Spleen (tissue), 11 donors: ENCODE measurements around the gene TMEM145. TPM values are rescaled to one million over a fixed set of nuclear protein-coding genes. Genes with fewer than 3 reads are reported as not detected.

Experiments used
- DNase-seq: peaks from one replicate; pipeline ENCODE4 v3.0.0-alpha.2; 2020
- H3K27ac ChIP-seq, 8 donors: fragments of 200-600 bp; sonication (generic) in 7 of 8; 1 replicate in 4 of 8; 2 replicates in 4 of 8; pipeline versions ENCODE4 v1.5.0 to v1.8.0; 2016 to 2021; ENCODE audit warnings: inconsistent platforms in 4 of 8, mild to moderate bottlenecking in 4 of 8, moderate library complexity in 1 of 8
- H3K27me3 ChIP-seq, 7 donors: fragments of 200-600 bp; sonication (generic) in 6 of 7; replicated peaks in 1 of 7; 1 replicate in 4 of 7; 2 replicates in 3 of 7; pipeline versions ENCODE4 v1.5.0 to v1.8.0; 2016 to 2021; ENCODE audit warnings: inconsistent platforms in 3 of 7, mild to moderate bottlenecking in 1 of 7
- H3K36me3 ChIP-seq, 6 donors: fragments of 200-600 bp; sonication (generic) in 5 of 6; 1 replicate in 4 of 6; 2 replicates in 2 of 6; pipeline versions ENCODE4 v1.5.0 to v1.8.0; 2016 to 2021; ENCODE audit warnings: inconsistent platforms in 2 of 6
- H3K4me1 ChIP-seq, 6 donors: fragments of 200-600 bp; sonication (generic) in 5 of 6; 1 replicate in 3 of 6; 2 replicates in 3 of 6; pipeline versions ENCODE4 v1.5.0 to v1.8.0; 2016 to 2021; ENCODE audit warnings: inconsistent platforms in 3 of 6
- H3K4me3 ChIP-seq, 8 donors: fragments of 200-600 bp; sonication (generic) in 7 of 8; 1 replicate in 4 of 8; 2 replicates in 4 of 8; pipeline versions ENCODE4 v1.5.0 to v1.8.0; 2016 to 2021; ENCODE audit warnings: inconsistent platforms in 4 of 8, mild to moderate bottlenecking in 4 of 8, moderate library complexity in 2 of 8
- H3K9me3 ChIP-seq, 8 donors: fragments of 200-600 bp; sonication (generic) in 7 of 8; 1 replicate in 4 of 8; 2 replicates in 4 of 8; pipeline versions ENCODE4 v1.5.0 to v1.8.0; 2016 to 2021; ENCODE audit warnings: inconsistent platforms in 4 of 8
- CTCF ChIP-seq, 11 experiments: fragments of 200-600 bp in 7 of 11; fragments of 450-650 bp in 4 of 11; sonication (generic) in 4 of 11; IDR thresholded peaks in 8 of 11; conservative IDR thresholded peaks in 3 of 11; 1 replicate in 7 of 11; 2 replicates in 4 of 11; pipeline versions ENCODE4 v1.4.0 to v1.8.0; 2016 to 2021; ENCODE audit warnings: antibody characterized with exemption in 11 of 11, inconsistent platforms in 4 of 11, mild to moderate bottlenecking in 1 of 11
- POLR2A ChIP-seq, 3 donors: fragments of 450-650 bp; IDR thresholded peaks; one replicate each; pipeline ENCODE4 v1.5.1; 2017; ENCODE audit warnings: antibody characterized with exemption in 3 of 3, mild to moderate bottlenecking in 1 of 3
- POLR2AphosphoS5 ChIP-seq, 3 donors: sonication (generic); formaldehyde crosslinking; IDR thresholded peaks; one replicate each; pipeline ENCODE4 v1.5.1; 2017; ENCODE audit warnings: antibody characterized with exemption in 3 of 3
- WGBS, 5 donors: extraction: QIAGEN DNeasy Blood & Tissue Kit in 3 of 5; methylation state at CpG; one replicate each; pipeline versions ENCODE4 v1.1.5 to v1.1.7; 2013 to 2018; 5-methylcytosine and 5-hydroxymethylcytosine counted together
- intact Hi-C: fragments of 100-400 bp; cut with DNase I; formaldehyde crosslinking; loops from one replicate; pipeline ENCODE4 v1.15.0; 2023; ENCODE audit warnings: low total_unique reads
- polyA plus RNA-seq, 3 donors: library from polyadenylated mRNA; stranded (reverse); fragments of 200-250 nt; gene quantifications; one replicate each; pipeline ENCODE4 v1.2.1, GENCODE V29; 2013
- total RNA-seq, 7 donors: library from RNA; depleted of rRNA in 3 of 7; stranded (reverse); fragments of >200 nt in 3 of 7; fragmentation: NEBNext Ultra II Directional in 4 of 7; extraction: Animal tissue kit (Norgen Biotek cat#: 25700) in 4 of 7; gene quantifications; one replicate each; pipeline versions ENCODE4 v1.1.0 to v1.2.1, GENCODE V29; 2016 to 2021
- donor health status: healthy with polysubstance abuse.
- donor health status: DM: no; HTN: no; CAD: no; lungs with moderate emphysema.
- donor health status: DM: no; HTN: no; CAD: no.
- donor health status: Bipolar disorder and iron deficiency.
- donor health status: healthy.
- donor health status: DM: no; HTN: no; CAD: no.
- donor health status: DM: yes; HTN: yes; CAD: no.

TMEM145 gene
- total and polyA plus RNA-seq, 10 donors, result 0.13 to 2.3 (median 0.73) TPM; not detected in 1

- intact Hi-C loops, result loop anchor here (5.0 kb wide), 1 partner anchor 71 kb away; no protein-coding TSS in a partner anchor
- Histone ChIP-seq H3K4me3 (peak overlapping the region; percentile 70 to 97 (median 88)), H3K36me3 (no peaks in the 10 kb centered on the region), H3K4me1 (peaks cover 13 to 47% (median 38%) of the 10 kb centered on the region in 6 donors), H3K27me3 (peaks cover 0 to 33% (median 21%) of the 10 kb centered on the region in 7 donors), H3K27ac (peak overlapping the region; percentile 82 to 90 (median 86)), H3K9me3 (no peaks in the 10 kb centered on the region)
- TF ChIP-seq POLR2A (IDR thresholded peaks at IDR 0.05) (no peak), POLR2AphosphoS5 (IDR thresholded peaks at IDR 0.05) (no peak), CTCF (IDR thresholded peaks at IDR 0.05 in 8 of 11, conservative IDR thresholded peaks at IDR 0.05 in 3 of 11) (peak in 1 of 11 experiments; percentile 10)
- WGBS, 5 donors, result 5 to 49% (median 8%) methylated on average over 3 to 37 of the region's 37 CpGs
- peak; percentile 86 for DNase-seq
These were observed 13.0 kb downstream of the TMEM145 start for GRCh38 chr19:42325896-42326771.

GRCh38 chr19:42326969-42327368 is 13.9 kb downstream of the TMEM145 start:
- DNase-seq, result no peak
- Histone ChIP-seq H3K9me3 (no peaks in the 10 kb centered on the region), H3K4me3 (peak overlapping the region in 3 of 8 donors; percentile 86 to 89 (median 89)), H3K27me3 (peaks cover 0 to 31% (median 21%) of the 10 kb centered on the region in 7 donors), H3K4me1 (peaks cover 13 to 47% (median 38%) of the 10 kb centered on the region in 6 donors), H3K36me3 (no peaks in the 10 kb centered on the region), H3K27ac (no peak overlapping the region)
- TF ChIP-seq POLR2AphosphoS5 (IDR thresholded peaks at IDR 0.05), result no peak
- no peak for TF ChIP-seq CTCF (IDR thresholded peaks at IDR 0.05 in 8 of 11, conservative IDR thresholded peaks at IDR 0.05 in 3 of 11)
- TF ChIP-seq POLR2A (IDR thresholded peaks at IDR 0.05), result no peak
- intact Hi-C loops, result loop anchor here (5.0 kb wide), 1 partner anchor 70 kb away; no protein-coding TSS in a partner anchor

DNA sequence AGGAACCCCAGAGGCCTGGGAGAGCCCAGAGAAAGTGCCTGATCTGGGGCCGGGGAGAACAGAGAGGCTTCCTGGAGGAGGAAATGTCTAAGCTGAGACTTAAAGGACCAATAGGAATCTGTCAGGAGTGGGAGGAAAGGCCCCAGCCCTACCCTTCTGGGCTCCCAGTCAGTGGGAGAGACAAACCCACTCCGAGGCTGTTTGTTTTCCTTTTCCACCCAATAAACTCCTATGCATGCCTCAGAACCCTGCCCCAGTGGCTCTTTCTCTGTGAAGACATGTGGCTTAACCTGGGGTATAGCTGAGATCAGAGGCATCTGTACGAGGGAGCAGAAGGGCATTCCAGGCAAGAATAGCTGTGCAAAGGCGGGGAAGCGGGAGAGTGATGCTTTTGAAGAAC is 14.3 kb downstream of the TMEM145 start:
- Histone ChIP-seq H3K4me1 (peaks cover 13 to 47% (median 38%) of the 10 kb centered on the region in 6 donors), H3K27ac (no peak overlapping the region), H3K27me3 (peaks cover 0 to 27% (median 21%) of the 10 kb centered on the region in 7 donors), H3K4me3 (no peak overlapping the region), H3K9me3 (no peaks in the 10 kb centered on the region), H3K36me3 (no peaks in the 10 kb centered on the region)
- no peak for DNase-seq
- TF ChIP-seq POLR2AphosphoS5 (IDR thresholded peaks at IDR 0.05) (no peak), CTCF (IDR thresholded peaks at IDR 0.05 in 8 of 11, conservative IDR thresholded peaks at IDR 0.05 in 3 of 11) (no peak), POLR2A (IDR thresholded peaks at IDR 0.05) (no peak)
- intact Hi-C loops, result loop anchor here (5.0 kb wide), 1 partner anchor 70 kb away; no protein-coding TSS in a partner anchor
- WGBS, 5 donors, result 84 to 92% (median 87%) methylated on average over 5 of the region's 5 CpGs

DNA sequence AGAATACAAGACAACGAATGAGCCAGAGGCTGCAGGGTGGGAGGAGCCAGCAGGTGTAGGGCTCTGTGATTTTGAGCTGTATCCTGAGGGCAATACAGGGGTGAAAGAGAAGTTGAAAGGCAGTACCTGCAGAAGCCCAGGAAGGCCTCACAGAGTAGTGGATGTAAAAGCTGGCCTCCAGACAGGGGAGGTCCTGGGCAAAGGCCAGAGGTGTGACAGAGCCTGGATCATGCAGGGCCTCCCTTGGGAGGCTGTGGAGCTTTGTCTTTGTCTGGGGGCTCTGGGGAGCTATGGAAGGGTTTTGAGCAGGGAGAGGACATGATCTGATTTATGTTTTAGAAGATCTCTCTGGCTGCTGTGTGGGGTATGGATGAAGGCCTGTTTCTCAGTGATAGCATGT is 15.0 kb downstream of the TMEM145 start:
- TF ChIP-seq POLR2AphosphoS5 (IDR thresholded peaks at IDR 0.05), result no peak
- TF ChIP-seq POLR2A (IDR thresholded peaks at IDR 0.05), result no peak
- no peak for TF ChIP-seq CTCF (IDR thresholded peaks at IDR 0.05 in 8 of 11, conservative IDR thresholded peaks at IDR 0.05 in 3 of 11)
- WGBS, 5 donors, result 61 to 88% (median 71%) methylated on average over 1 of the region's 1 CpG
- H3K4me3 ChIP-seq, result no peak overlapping the region
- peaks cover 13 to 47% (median 39%) of the 10 kb centered on the region in 6 donors for H3K4me1 ChIP-seq
- no peak for DNase-seq
- peaks cover 0 to 19% (median 18%) of the 10 kb centered on the region in 7 donors for H3K27me3 ChIP-seq
- intact Hi-C loops, result loop anchor here (5.0 kb wide), 1 partner anchor 69 kb away; no protein-coding TSS in a partner anchor
- no peaks in the 10 kb centered on the region for H3K36me3 ChIP-seq
- no peak overlapping the region for H3K27ac ChIP-seq
- no peaks in the 10 kb centered on the region for H3K9me3 ChIP-seq
